ENCODE measurements around the gene AHCYL2. TPM values are rescaled to one million over a fixed set of nuclear protein-coding genes. Genes with fewer than 3 reads are reported as not detected.

Gene AHCYL2
- total RNA-seq, 1 experiment from 2014 or later = 54.6 TPM

DNA sequence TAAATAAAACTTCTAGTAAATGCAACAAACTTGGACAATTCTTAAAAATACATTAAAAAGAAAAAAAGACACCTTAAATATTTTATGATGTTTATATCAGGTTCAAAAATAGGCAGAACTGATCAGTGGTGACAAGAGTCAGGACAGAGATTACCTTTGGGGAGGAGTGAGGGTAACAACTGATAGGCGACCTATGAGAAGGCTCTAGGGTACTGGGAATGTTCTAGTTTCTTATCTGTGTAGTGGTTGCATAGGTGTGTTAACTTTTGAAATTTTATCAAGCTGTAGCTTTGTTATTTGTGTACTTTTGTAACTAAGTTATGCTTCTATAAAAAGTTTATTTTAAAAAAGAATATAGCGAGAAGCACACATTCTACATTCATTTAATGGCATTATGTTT lies 134.3 kb downstream of the AHCYL2 start:
- DNase-seq = no peak
- TF ChIP-seq, protein P1, sequence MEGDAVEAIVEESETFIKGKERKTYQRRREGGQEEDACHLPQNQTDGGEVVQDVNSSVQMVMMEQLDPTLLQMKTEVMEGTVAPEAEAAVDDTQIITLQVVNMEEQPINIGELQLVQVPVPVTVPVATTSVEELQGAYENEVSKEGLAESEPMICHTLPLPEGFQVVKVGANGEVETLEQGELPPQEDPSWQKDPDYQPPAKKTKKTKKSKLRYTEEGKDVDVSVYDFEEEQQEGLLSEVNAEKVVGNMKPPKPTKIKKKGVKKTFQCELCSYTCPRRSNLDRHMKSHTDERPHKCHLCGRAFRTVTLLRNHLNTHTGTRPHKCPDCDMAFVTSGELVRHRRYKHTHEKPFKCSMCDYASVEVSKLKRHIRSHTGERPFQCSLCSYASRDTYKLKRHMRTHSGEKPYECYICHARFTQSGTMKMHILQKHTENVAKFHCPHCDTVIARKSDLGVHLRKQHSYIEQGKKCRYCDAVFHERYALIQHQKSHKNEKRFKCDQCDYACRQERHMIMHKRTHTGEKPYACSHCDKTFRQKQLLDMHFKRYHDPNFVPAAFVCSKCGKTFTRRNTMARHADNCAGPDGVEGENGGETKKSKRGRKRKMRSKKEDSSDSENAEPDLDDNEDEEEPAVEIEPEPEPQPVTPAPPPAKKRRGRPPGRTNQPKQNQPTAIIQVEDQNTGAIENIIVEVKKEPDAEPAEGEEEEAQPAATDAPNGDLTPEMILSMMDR (IDR thresholded peaks at IDR 0.05; ENCODE audit: unreplicated experiment) = no peak
- H3K36me3 Mint-ChIP-seq (ENCODE audit: insufficient read depth, unreplicated experiment) = no peaks in the 10 kb centered on the region
- no peak overlapping the region for H3K27ac Mint-ChIP-seq (ENCODE audit: unreplicated experiment)
- H3K4me1 Mint-ChIP-seq (ENCODE audit: low read depth, unreplicated experiment) = peaks cover 7% of the 10 kb centered on the region
- intact Hi-C loops (cut with micrococcal nuclease; ENCODE audit: unreplicated experiment) = no loop called here
- BruUV-seq (replicated peaks) = no TSS peak
- H3K4me3 Mint-ChIP-seq (ENCODE audit: low read depth, unreplicated experiment) = no peak overlapping the region
- H3K27me3 Mint-ChIP-seq (ENCODE audit: unreplicated experiment) = no peaks in the 10 kb centered on the region
- CTCF ChIA-PET = interaction anchor here (0.6 to 1.4 kb wide), 4 partner anchors 9 to 231 kb away, joined by 3 to 4 read pairs (median 4); no protein-coding TSS in a partner anchor
- H3K9me3 Mint-ChIP-seq (ENCODE audit: low read depth, unreplicated experiment) = no peaks in the 10 kb centered on the region

DNA sequence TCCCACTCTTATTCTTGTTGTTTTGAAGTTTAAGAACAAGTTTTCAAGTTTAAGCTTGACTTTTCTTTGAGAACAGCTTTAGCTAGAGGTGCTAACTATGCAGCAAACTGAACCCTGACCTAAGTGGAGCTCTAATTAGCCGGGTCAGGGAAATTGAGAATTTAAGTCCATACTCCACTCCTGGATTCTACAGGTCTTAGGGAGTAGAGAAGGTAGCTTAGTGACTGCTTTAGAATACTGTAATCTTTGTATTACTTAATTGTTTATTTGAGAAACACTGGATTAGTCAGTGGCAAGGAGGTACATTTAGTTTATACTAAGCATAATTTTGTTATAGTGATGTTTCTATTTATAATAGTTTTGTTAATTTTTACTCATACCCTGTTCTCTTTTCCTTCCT lies 134.8 kb downstream of the AHCYL2 start:
- intact Hi-C loops (cut with micrococcal nuclease; ENCODE audit: unreplicated experiment) = loop anchor here (10.0 kb wide), 1 partner anchor 135 kb away; the partner anchor contains the start of gene AHCYL2
- CTCF ChIA-PET = interaction anchor here (0.6 to 1.4 kb wide), 4 partner anchors 9 to 230 kb away, joined by 3 to 4 read pairs (median 4); no protein-coding TSS in a partner anchor
- H3K27ac Mint-ChIP-seq (ENCODE audit: unreplicated experiment) = no peak overlapping the region

DNA sequence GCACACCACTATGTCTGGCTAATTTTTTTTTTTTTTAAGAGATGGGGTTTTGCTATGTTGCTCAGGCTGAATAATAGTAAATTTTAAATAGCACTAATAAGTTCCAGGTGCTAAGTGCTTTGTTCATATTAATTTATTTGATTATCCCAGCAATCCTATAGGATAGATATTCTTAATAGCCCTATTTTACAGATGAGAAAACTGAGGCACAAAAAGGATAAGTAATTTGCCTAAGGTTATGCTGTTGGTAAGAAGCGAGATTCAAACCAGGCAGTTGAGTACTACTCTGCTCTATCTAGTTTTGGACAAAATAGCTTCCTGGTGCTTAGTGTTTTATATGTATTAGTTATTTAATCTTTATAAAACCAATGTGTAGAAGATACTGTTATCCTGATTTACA lies 136.9 kb downstream of the AHCYL2 start:
- no peaks in the 10 kb centered on the region for H3K9me3 Mint-ChIP-seq (ENCODE audit: low read depth, unreplicated experiment)
- BruUV-seq (replicated peaks) = no TSS peak
- no peaks in the 10 kb centered on the region for H3K27me3 Mint-ChIP-seq (ENCODE audit: unreplicated experiment)
- intact Hi-C loops (cut with micrococcal nuclease; ENCODE audit: unreplicated experiment) = loop anchor here (10.0 kb wide), 1 partner anchor 137 kb away; the partner anchor contains the start of gene AHCYL2
- TF ChIP-seq, protein P1 (IDR thresholded peaks at IDR 0.05; ENCODE audit: unreplicated experiment) = no peak
- H3K4me1 Mint-ChIP-seq (ENCODE audit: low read depth, unreplicated experiment) = peaks cover 15% of the 10 kb centered on the region
- H3K27ac Mint-ChIP-seq (ENCODE audit: unreplicated experiment) = no peak overlapping the region
- CTCF ChIA-PET = no interaction called here
- DNase-seq = no peak
- no peak overlapping the region for H3K4me3 Mint-ChIP-seq (ENCODE audit: low read depth, unreplicated experiment)
- H3K36me3 Mint-ChIP-seq (ENCODE audit: insufficient read depth, unreplicated experiment) = no peaks in the 10 kb centered on the region

More for the DNA sequence above, 134.8 kb downstream of the AHCYL2 start:
- H3K9me3 Mint-ChIP-seq (ENCODE audit: low read depth, unreplicated experiment) = no peaks in the 10 kb centered on the region
- no peaks in the 10 kb centered on the region for H3K27me3 Mint-ChIP-seq (ENCODE audit: unreplicated experiment)
- H3K36me3 Mint-ChIP-seq (ENCODE audit: insufficient read depth, unreplicated experiment) = no peaks in the 10 kb centered on the region
- TF ChIP-seq, protein P1 (IDR thresholded peaks at IDR 0.05; ENCODE audit: unreplicated experiment) = no peak
- H3K4me1 Mint-ChIP-seq (ENCODE audit: low read depth, unreplicated experiment) = peaks cover 7% of the 10 kb centered on the region
- H3K4me3 Mint-ChIP-seq (ENCODE audit: low read depth, unreplicated experiment) = no peak overlapping the region
- DNase-seq = no peak
- BruUV-seq (replicated peaks) = no TSS peak

DNA sequence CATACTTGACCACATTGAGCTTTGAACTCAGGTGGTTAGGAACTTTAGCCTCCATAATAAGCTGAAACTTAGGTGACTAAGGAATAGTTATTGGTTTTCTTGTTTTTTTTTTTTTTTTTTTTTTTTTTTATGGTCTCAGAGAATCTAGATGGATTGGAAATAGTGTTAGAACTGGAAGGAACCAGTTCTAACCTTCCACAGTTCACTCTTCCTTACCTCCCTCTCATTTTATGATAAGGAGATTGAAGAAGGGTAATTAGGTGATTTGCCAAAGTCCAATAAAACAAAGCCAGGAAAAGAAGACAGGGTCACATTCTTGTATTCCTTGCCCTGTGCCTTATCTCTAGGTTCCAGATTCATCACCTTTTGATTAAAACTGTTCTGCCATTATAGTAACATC lies 137.7 kb downstream of the AHCYL2 start:
- BruUV-seq (replicated peaks) = no TSS peak
- no peak for DNase-seq
- Mint-ChIP-seq H3K36me3 (ENCODE audit: insufficient read depth, unreplicated experiment) (peaks cover under 1% of the 10 kb centered on the region), H3K27me3 (ENCODE audit: unreplicated experiment) (no peaks in the 10 kb centered on the region), H3K4me1 (ENCODE audit: low read depth, unreplicated experiment) (peaks cover 22% of the 10 kb centered on the region), H3K27ac (ENCODE audit: unreplicated experiment) (no peak overlapping the region), H3K9me3 (ENCODE audit: low read depth, unreplicated experiment) (no peaks in the 10 kb centered on the region), H3K4me3 (ENCODE audit: low read depth, unreplicated experiment) (no peak overlapping the region)
- intact Hi-C loops (cut with micrococcal nuclease; ENCODE audit: unreplicated experiment) = loop anchor here (10.0 kb wide), 1 partner anchor 138 kb away; the partner anchor contains the start of gene AHCYL2
- CTCF ChIA-PET = no interaction called here
- TF ChIP-seq, protein P1 (IDR thresholded peaks at IDR 0.05; ENCODE audit: unreplicated experiment) = no peak

All from Calu3 (cell line).